GM12872 (cell line): Measurements from ENCODE around the gene MLPH.

ENCODE experiments used
- CTCF ChIP-seq: IDR thresholded peaks from 3 replicates; pipeline ENCODE4 v1.5.1; 2011; ENCODE audit warnings: low read depth, mild to moderate bottlenecking, low read length, moderate library complexity; ENCODE audit not compliant: insufficient read depth

The MLPH gene

DNA sequence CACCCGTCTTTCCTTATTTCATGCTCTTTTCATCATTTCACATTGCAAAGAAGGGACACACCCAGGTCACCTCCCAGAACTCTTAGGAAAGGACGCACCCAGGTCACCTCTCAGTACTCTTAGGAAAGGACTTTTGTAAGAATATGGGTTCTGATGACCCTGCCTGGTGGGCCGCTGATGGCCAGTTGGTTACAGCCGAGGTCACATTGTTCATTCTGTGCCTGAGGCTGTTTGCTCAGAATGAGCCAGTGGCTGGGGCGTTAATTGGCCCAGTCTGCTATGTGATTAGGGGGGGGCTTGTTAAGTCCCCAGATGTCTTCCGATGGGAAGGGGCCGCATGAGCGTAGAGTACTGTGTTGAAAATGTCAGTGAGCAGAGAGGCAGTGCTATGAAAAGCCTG is 9.4 kb downstream of the MLPH start:
- TF ChIP-seq CTCF = no peak

- no peak for TF ChIP-seq CTCF
These were observed 10.2 kb downstream of the MLPH start for GRCh38 chr2:237497009-237497837.

DNA sequence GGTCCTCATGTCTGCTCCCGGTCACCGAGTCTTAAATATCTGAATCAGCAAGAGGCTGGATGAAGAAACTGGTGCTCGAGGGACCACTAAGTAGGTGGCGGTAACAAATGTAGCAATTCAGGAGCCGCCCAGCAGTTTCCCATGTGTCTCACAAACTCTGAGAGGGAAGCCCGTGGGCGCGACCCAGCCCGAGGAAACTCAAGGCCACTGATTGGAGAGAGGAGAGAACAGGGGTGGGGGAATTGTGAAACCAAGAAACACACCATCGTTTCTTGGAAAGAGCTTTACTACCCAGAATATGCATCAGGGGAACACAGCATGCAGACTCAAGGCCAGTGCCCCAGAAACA is 10.8 kb downstream of the MLPH start:
- TF ChIP-seq CTCF = no peak

DNA sequence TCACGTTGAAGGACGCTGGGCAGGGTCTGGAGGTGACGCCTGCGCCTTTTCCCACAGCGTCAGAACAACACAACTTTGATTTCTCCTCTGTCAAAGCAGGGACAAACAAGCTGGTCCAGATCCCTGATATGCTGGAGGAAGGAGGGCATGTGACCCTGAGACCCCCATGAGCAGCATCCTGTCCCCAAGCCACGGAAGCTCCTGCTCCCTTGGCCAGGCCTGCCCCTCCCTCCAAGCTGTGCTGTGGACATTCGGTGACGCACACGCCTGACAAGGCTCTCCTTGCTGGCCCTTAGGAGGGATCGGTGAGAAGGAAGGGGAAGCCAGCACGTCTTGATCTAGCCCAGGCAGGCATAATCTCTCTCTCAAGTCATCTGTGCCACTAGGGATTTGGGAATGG is 11.3 kb downstream of the MLPH start:
- no peak for TF ChIP-seq CTCF

DNA sequence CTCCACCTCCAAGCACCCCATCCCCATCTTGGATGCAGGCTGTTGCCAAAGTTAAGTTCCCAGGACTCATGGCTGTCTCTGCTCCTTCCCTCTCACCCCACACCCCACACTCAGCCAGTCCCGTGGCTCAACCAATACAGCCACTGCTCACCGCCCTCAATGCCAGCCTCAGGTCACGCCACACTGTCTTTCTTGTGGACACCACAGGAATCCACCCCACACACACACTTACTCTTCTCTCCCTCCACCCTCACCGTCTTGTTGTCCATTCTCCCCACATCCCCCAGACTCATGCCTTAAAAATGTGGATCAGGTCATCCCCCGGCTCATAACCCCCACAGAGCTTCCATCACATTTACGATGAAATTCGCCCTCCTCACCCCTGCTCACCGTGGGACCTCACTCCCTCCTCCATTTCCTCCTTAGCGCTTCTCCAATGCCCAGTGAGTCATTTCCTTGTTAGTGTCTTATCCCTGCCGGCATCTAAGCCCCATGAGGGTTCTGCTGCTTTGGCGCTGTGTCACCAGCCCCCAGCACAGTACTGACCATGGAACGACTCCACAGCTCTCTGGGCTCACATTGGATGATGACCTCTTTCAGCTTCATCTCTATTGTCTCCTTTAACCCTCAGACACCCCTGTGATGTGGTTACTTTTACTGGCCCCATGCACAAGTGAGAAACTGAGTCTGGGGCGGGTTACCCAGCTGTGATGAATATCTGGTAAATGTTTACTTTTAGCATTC is 13.8 kb downstream of the MLPH start:
- no peak for TF ChIP-seq CTCF

GRCh38 chr2:237501892-237502513 is 15.0 kb downstream of the MLPH start:
- no peak for TF ChIP-seq CTCF

DNA sequence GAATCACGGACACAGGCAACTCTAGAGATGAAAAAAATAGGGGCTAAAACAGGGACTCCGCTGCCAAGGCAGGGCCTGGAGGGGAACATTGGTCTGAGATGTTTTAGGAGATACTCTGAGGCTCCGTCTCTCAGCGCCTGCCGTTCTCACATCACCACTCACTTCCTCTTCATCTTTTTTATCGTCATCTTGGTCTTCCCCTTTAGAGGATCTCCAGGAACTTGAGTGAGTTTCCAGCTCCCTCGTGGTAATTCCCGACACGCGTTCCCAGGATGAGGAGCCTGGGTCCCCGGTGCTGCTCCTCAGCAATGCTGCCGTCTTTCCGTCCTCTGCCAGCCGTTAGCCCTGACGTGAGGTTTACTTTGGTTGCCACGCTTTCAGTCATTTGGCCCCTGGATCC is 16.1 kb downstream of the MLPH start:
- no peak for TF ChIP-seq CTCF
